ENCODE measurements around the gene GCNA. TPM values are rescaled to one million over a fixed set of nuclear protein-coding genes. Genes with fewer than 3 reads are reported as not detected.

The GCNA gene
- total RNA-seq, 1 experiment from 2014 or later, result 0.26 TPM

DNA sequence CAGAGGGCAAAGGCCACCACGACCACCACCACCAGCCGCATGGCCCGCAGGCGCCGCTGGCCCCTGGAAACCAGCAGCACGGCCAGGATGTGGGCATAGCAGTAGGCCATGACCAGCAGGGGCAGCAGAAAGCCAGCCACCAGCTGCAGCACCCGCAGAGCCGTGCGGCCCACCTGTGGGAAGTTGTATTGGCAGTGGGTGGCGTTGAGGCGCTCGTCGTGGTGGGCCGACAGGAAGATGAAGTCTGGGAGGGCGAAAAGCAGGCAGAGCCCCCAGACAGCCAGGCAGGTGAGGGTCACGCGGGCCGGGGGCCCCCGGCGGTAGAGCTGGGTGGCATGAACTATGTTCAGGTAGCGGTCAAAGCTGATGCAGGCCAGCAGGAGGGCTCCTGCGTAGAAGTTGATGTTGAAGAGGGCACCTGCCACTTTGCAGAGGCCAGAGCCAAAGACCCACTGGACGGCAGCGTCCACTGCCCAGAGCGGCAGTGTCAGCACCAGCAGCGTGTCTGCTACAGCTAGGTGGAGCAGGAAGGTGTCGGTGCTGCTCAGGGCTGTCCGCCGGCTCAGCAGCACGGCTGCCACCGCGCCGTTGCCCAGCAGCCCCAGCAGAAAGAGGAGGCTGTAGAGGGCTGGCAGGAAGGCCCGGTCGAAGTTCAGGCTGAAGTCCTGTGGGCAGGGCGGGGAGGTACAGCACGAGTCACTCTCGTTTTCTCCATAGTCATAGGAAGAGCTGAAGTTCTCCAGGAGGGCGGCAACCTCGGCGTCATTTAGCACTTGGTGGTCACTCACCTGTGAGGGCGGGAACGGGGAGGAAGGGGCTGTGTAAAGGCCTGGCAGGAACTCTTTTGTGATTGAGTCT, 38.7 kb downstream of the GCNA start:
- DNase-seq, result no peak
- no peak overlapping the region for H3K27ac ChIP-seq
- H3K9me3 ChIP-seq (replicated peaks), result no peaks in the 10 kb centered on the region
- H3K36me3 ChIP-seq, result no peaks in the 10 kb centered on the region
- no peaks in the 10 kb centered on the region for H3K4me1 ChIP-seq
- no peaks in the 10 kb centered on the region for H3K27me3 ChIP-seq
- H3K4me3 ChIP-seq, result no peak overlapping the region

DNA sequence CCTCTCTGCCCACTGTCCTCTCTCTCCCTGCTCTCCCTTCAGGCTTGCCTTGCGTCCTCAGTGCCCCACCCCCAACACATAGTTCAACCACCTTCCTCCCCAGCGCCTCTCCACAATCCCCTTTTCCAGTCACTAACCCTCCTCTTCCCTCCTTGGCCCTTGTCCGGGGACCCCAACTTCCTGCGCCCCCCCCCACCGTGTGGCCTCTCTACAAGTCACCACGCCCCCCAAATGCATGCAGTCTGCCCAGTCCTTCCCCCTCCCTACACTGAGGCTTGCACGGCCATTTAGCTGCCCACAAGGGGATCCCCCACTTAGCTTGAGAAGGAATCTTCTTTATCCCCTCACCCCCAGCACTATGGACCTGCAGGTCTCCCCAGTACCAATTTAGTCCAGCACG, 39.5 kb downstream of the GCNA start:
- Histone ChIP-seq H3K4me3 (no peak overlapping the region), H3K9me3 (replicated peaks) (no peaks in the 10 kb centered on the region), H3K27me3 (no peaks in the 10 kb centered on the region), H3K36me3 (no peaks in the 10 kb centered on the region), H3K27ac (no peak overlapping the region), H3K4me1 (no peaks in the 10 kb centered on the region)
- DNase-seq, result no peak

DNA sequence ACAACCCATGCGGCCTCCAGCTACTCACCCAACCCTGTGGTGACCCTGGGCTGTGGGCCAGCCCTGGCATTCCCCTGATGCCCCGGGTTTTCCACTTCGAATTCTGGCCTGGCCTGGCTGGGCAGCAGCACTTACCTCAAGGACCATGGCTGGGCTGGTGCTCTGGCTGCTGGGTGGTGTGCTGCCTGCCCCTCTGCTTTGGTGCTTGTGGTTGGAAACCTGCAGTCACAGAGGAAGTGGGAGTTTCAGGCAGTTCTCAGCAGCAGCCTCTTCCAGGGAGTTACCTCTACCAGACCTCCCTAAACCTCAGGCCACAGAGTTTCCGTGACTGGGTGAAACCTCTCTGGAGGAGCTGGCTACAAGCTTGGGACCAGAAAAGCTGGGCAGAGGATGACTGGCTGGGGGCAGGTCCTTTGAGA, 40.1 kb downstream of the GCNA start, which contains the start of gene CXCR3:
TSS of gene CXCR3 (minus strand) at position 209 of the 419 bp plus-strand sequence. CDS start at position 147, 62 bp downstream.
- Histone ChIP-seq H3K4me3 (no peak within 1 kb of the TSS), H3K9me3 (replicated peaks) (no peaks in the 10 kb centered on the region), H3K27me3 (no peaks in the 10 kb centered on the region), H3K4me1 (no peaks in the 10 kb centered on the region), H3K36me3 (no peaks in the 10 kb centered on the region), H3K27ac (no peak within 1 kb of the TSS)
- no peak for DNase-seq

DNA sequence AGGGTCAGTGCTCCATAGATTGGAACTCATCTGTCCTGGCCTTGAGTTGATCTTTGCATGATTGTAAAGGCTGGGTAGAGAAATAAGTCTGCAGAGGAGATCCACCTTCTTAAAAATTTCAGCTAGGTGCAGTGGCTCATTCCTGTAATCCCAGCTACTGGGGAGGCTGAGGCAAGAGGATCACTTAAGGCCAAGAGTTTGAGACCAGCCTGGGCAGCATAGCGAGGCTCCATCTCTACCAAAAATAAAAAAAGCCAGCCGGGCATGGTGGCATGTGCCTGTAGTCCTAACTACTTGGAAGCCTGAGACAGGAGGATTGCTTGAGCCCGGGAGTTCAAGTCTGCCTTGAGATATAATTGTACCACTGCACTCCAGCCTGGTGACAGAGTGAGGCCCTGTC, 40.5 kb downstream of the GCNA start:
- H3K4me1 ChIP-seq, result no peaks in the 10 kb centered on the region
- no peak for DNase-seq
- no peak overlapping the region for H3K4me3 ChIP-seq
- H3K27ac ChIP-seq, result no peak overlapping the region
- no peaks in the 10 kb centered on the region for H3K36me3 ChIP-seq
- no peaks in the 10 kb centered on the region for H3K9me3 ChIP-seq (replicated peaks)
- no peaks in the 10 kb centered on the region for H3K27me3 ChIP-seq

DNA sequence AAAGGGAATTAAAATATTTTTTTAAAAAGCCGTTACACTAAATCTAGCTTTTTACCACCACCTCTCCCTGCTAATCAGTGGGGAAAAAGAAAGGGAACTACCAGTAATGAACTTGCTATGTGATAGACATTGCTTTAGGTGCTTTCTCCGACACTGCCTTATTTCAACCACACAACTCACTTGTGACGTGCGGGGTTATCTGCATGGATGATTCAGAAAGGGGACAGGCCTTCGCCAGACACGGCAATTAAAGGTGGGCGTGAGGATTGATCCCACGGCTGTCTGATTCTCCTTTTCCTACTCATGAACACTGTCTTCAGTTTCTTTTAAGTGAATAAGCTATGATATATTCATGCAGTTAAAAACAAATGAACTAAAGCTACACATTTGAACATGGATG, 41.0 kb downstream of the GCNA start:
- no peaks in the 10 kb centered on the region for H3K36me3 ChIP-seq
- DNase-seq, result no peak
- no peak overlapping the region for H3K4me3 ChIP-seq

DNA sequence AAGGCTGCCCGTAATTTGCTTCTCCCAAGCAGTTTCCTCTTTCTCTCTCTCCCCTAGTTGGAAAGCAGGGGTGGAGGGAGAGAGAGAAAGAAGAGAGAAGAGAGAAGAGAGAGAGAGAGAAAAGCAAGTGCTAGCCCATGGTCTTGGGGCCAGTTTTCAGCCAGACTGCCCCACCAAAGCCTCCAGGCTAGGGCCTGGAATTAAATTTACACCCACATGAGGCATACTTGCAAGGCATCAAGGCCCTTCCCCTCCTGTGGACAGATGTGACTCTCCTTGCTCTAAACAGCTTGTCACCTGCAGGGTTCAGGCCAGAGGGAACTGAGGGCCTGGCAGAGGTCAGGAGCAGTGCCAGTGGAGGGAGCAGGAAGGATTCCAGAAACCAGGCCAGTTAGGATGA, 41.7 kb downstream of the GCNA start:
- no peak for DNase-seq
- Histone ChIP-seq H3K9me3 (replicated peaks) (no peaks in the 10 kb centered on the region), H3K4me3 (no peak overlapping the region), H3K36me3 (no peaks in the 10 kb centered on the region), H3K27ac (no peak overlapping the region), H3K4me1 (no peaks in the 10 kb centered on the region), H3K27me3 (no peaks in the 10 kb centered on the region)

More for the DNA sequence above, 41.0 kb downstream of the GCNA start:
- Histone ChIP-seq H3K4me1 (no peaks in the 10 kb centered on the region), H3K9me3 (replicated peaks) (no peaks in the 10 kb centered on the region), H3K27ac (no peak overlapping the region), H3K27me3 (no peaks in the 10 kb centered on the region)

DNA sequence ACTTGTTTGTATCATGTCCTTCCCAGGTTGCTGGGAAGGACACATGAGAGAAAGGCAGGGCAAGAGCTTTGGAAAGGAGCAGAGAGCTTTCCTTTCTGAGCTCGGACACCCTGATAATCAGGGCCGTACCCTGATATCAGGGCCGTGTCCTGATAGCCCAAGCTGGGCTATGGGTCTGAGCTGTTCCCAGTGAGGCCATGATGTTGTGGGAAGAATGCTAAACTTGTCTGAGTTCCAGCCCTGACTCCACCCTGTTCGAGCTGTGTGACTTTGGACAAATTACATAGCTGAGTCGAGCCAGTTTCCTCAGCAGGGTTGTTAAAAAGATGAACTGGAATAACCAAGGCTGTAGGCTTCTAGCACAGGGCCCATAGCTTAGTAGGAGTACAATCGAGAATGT, 43.4 kb downstream of the GCNA start:
- no peaks in the 10 kb centered on the region for H3K36me3 ChIP-seq
- H3K4me3 ChIP-seq, result no peak overlapping the region
- no peak overlapping the region for H3K27ac ChIP-seq
- H3K9me3 ChIP-seq (replicated peaks), result no peaks in the 10 kb centered on the region
- H3K4me1 ChIP-seq, result no peaks in the 10 kb centered on the region
- DNase-seq, result no peak
- no peaks in the 10 kb centered on the region for H3K27me3 ChIP-seq

DNA sequence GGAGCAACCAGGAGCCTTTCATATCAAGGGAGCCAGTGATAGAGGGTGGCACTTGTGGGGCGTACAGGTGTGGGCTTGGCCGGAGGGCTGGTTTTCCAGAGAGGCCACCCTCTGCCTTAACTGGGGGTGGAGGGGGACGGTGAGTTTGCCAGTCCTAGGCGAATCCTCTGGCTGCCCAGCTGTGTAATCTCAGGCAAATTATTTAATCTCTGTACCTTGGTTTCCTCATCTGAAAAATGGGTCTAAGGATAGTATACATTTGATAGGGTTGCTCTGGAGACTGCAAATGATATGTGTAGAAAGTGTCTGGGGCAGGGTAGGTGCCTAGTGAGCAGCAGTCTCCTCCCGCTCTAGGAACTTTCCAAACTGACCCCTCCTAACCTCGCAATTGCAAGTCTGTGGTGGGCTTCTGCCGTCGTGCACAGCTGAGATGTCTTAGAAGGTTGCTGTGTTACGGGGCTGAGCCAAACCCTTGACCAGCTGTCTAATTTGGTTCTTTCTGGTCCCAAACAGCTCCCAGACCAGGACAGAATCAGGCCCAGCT, 43.9 kb downstream of the GCNA start:
- H3K9me3 ChIP-seq (replicated peaks), result no peaks in the 10 kb centered on the region
- DNase-seq, result no peak

DNA sequence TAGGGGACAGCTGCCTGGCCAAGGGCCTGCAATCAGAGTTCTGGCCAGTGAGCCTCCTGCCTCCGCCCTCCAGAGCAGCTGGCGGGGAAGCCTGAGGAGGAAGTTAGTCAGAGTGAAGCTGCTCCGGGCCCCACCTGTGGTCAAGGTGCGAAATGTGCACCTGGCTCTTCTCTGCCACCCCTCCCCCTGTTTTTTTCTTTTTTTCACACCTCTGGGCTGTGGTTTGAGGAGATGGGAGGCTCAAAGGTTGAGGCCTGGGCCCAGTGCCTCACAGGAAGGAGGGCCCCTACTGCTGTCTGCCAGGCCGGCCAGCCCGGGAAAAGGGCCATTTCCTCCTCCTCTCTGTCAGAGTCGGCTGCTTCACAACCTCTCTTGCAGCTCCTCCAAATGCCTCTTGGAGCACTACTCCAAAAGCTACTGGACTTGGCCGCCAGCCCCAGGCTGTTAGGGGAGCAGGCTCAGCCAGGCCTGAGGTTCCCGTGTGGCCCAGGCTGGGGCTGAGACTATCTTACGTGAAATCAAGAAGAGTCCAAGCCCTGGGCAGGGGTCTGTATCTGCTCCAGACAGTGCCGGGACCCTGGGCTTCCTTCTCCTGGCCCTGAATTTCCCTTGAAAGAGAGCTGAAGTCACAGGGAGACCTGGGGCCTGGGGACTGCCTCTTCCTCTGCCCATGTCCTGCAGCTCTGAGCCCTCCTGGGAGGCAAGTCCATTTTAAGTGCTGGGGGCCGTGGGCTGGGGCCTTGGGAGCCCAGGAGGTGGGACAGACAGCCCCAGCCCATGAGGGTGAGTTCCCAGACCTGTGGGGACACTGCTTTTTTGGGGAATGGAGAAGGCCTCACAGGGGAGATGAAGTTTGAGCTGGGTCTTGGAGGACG, 44.6 kb downstream of the GCNA start:
- Histone ChIP-seq H3K27ac (no peak overlapping the region), H3K4me1 (no peaks in the 10 kb centered on the region), H3K27me3 (no peaks in the 10 kb centered on the region), H3K36me3 (no peaks in the 10 kb centered on the region), H3K4me3 (no peak overlapping the region), H3K9me3 (replicated peaks) (no peaks in the 10 kb centered on the region)
- peak; percentile 27 to 44 for DNase-seq

More for the DNA sequence above, 43.9 kb downstream of the GCNA start:
- no peaks in the 10 kb centered on the region for H3K36me3 ChIP-seq
- H3K4me1 ChIP-seq, result no peaks in the 10 kb centered on the region
- H3K4me3 ChIP-seq, result no peak overlapping the region
- H3K27ac ChIP-seq, result no peak overlapping the region
- no peaks in the 10 kb centered on the region for H3K27me3 ChIP-seq

DNA sequence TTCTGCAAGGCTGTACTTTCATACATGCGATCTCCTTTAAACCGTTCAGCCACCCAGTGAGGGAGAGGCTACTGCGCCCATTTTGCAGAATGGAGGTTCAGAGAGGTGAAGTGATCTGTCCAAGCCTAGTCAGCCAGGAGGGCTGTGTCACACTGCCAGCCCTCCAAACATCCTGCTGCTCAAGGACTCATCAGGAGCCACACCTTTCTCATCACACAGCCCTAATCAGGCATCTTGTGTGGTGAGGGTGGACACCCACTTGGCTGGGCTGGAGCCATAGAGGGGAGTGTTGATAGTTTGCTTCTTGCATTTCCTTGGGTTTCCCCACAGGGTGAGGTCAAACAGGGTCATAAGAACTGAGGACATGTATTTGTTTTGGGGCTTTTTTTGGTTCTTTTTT, 45.5 kb downstream of the GCNA start:
- no peak for DNase-seq
- Histone ChIP-seq H3K36me3 (no peaks in the 10 kb centered on the region), H3K9me3 (replicated peaks) (no peaks in the 10 kb centered on the region), H3K27me3 (no peaks in the 10 kb centered on the region), H3K4me3 (no peak overlapping the region), H3K4me1 (no peaks in the 10 kb centered on the region), H3K27ac (no peak overlapping the region)

DNA sequence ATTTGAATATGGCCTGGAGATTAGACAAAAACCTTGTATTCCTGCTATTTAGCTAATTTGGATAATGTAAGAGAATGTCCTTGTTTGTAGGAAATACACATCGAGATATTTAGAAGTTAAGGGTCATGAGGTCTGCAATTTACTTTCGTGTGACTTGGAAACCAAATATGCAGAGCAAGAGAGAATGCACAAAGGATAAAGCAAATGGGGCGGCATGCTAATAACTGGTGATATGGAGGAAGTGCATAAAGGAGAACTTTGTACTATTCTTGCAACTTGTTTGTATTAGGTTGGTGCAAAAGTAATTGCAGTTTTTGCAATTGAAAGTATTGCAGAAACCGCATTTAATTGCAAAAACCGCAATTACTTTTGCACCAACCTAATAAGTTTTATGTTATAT, 47.2 kb downstream of the GCNA start:
- H3K27me3 ChIP-seq, result no peaks in the 10 kb centered on the region
- no peak overlapping the region for H3K27ac ChIP-seq
- no peak for DNase-seq
- no peaks in the 10 kb centered on the region for H3K4me1 ChIP-seq
- H3K4me3 ChIP-seq, result no peak overlapping the region
- no peaks in the 10 kb centered on the region for H3K36me3 ChIP-seq
- H3K9me3 ChIP-seq (replicated peaks), result no peaks in the 10 kb centered on the region

DNA sequence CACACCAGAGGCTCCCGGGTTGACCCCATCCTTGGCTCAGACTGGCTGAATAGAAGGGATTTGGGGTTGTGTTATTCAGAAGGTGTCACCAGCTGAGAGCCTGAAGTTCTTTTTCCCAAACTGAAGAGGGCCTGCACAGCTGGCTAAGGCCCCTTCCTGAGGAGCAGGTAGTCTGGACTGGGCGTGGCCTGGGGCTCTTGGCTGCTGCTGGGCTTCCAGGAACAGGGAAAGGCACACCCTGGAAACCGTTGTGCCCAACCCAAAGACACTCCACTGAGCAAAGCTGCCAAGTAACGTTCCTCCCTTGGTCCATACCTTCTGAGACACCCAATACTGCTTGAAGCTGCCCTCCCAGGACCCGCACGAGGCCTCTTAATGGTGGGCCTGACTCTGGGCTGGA, 48.3 kb downstream of the GCNA start:
- Histone ChIP-seq H3K36me3 (no peaks in the 10 kb centered on the region), H3K4me3 (no peak overlapping the region), H3K27ac (no peak overlapping the region), H3K9me3 (replicated peaks) (no peaks in the 10 kb centered on the region), H3K27me3 (no peaks in the 10 kb centered on the region), H3K4me1 (no peaks in the 10 kb centered on the region)
- DNase-seq, result no peak

DNA sequence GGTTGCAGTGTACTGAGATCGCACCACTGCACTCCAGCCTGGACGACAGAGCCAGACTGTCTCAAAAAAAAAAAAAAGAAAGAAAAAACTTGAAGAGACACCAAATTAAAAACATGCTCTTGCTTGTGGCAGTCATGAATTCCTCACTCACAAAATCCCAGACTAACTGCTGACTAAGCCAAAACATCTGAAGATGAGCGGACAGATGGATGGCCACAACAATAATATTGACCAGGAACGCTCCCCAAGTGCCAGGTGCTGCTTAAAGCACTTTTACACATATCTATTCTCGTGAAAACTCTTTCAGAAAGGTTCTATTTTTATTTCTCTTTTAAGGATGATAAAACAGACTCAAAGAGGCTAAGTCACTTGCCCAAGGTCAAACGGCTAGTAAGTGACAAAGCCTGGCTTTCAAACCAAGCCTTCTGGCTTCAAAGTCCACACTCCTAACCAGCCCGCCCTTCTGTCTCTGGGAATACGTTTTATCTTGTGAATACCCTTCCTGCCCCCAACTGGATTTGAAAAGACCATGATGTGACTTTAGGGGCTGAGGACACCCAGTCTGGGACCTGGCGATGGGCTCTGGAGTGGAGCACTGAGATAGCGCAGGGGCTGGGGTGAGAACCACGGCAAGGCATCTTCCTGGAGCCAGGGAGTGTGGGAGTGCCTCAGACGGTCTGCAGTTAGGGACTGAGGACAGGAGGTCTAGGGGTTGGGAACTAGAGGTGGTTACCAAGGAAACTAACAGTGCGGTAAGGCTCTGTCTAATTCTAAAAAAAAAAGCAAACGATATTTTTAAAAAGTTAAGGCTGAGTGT, 49.6 kb downstream of the GCNA start:
- no peak overlapping the region for H3K4me3 ChIP-seq
- DNase-seq, result no peak
- H3K27ac ChIP-seq, result no peak overlapping the region
- no peaks in the 10 kb centered on the region for H3K4me1 ChIP-seq
- no peaks in the 10 kb centered on the region for H3K27me3 ChIP-seq
- no peaks in the 10 kb centered on the region for H3K9me3 ChIP-seq (replicated peaks)
- H3K36me3 ChIP-seq, result no peaks in the 10 kb centered on the region

DNA sequence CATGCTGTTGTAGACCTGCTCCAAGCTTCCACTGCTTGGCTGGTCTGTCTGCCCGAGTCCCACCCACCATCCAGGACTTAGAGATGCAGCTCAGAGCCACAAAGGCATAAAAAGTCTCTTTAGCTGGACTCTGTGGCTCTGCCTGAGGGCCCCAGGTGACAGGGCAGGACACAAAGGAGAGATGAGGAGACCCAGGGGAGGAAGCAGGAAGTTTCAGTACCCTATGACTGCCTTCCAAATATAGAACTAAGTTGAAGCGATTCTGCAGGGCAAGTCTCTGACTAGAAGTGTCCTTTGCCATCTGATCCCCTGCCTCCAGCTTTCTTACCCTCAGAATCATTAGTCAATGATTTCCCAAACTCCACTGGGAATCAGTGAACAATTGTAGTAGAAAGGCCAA, 51.2 kb downstream of the GCNA start:
- Histone ChIP-seq H3K36me3 (no peaks in the 10 kb centered on the region), H3K9me3 (replicated peaks) (no peaks in the 10 kb centered on the region), H3K27ac (no peak overlapping the region), H3K27me3 (no peaks in the 10 kb centered on the region), H3K4me1 (no peaks in the 10 kb centered on the region), H3K4me3 (no peak overlapping the region)
- no peak for DNase-seq

Data from SJCRH30 (cell line).